ENCODE results near the gene IL1RAPL1. TPM values are rescaled to one million over a fixed set of nuclear protein-coding genes. Genes with fewer than 3 reads are reported as not detected.
A peak's percentile ranks its signal among the peaks of the same experiment; 100 is the strongest.

The IL1RAPL1 gene
- total and polyA plus RNA-seq, 8 donors, result 0.60 to 1.4 (median 0.95) TPM; not detected in 2

DNA sequence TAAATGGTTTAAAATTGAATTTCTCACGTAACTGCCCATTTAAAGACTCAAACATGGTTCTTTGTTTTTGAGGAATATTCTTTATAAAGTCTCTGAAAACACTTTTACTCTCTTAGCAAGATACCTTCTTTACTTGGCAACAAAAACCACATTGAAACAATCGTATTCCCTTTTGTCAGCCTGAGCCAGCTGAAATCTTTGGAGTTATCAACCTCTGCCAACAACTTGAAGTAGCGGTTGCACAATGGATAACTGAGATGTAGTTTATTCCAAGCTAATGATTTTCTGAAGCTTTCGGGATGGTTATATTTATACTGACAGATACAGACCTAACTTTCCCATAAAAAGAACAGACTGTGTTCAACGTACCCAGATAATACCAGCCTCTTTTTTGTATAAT, 561.3 kb downstream of the IL1RAPL1 start:
- no peak overlapping the region for H3K27ac ChIP-seq
- no peaks in the 10 kb centered on the region for H3K4me1 ChIP-seq
- ATAC-seq (no peak), DNase-seq (peak in 1 of 4 donors; percentile 1)
- H3K4me3 ChIP-seq, result no peak overlapping the region
- TF ChIP-seq, protein P1, sequence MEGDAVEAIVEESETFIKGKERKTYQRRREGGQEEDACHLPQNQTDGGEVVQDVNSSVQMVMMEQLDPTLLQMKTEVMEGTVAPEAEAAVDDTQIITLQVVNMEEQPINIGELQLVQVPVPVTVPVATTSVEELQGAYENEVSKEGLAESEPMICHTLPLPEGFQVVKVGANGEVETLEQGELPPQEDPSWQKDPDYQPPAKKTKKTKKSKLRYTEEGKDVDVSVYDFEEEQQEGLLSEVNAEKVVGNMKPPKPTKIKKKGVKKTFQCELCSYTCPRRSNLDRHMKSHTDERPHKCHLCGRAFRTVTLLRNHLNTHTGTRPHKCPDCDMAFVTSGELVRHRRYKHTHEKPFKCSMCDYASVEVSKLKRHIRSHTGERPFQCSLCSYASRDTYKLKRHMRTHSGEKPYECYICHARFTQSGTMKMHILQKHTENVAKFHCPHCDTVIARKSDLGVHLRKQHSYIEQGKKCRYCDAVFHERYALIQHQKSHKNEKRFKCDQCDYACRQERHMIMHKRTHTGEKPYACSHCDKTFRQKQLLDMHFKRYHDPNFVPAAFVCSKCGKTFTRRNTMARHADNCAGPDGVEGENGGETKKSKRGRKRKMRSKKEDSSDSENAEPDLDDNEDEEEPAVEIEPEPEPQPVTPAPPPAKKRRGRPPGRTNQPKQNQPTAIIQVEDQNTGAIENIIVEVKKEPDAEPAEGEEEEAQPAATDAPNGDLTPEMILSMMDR (IDR thresholded peaks at IDR 0.05), result no peak
- no peaks in the 10 kb centered on the region for H3K9me3 ChIP-seq
- H3K27me3 ChIP-seq, result no peaks in the 10 kb centered on the region
- intact Hi-C loops (cut with DNase I), result no loop called here
- H3K36me3 ChIP-seq, result no peaks in the 10 kb centered on the region

DNA sequence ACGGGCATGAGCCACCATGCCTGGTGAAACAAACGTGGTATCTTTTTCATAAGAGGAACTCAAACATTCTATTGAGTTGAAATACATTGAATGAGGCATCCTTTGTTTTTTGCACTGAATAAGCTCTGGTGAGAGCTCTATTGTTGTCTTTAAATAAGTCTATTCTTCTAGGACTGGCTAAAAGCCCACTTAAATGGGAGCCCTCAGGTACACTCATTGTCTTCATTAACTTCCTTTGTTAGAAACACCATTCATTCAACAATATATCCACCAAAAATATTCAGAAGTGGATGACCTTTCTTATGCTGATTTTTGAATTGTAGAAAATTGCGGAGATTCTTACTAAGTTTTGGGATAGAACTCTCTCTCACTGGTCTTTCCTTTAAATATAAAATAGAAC, 568.0 kb downstream of the IL1RAPL1 start:
- H3K4me3 ChIP-seq, result no peak overlapping the region
- no peaks in the 10 kb centered on the region for H3K27me3 ChIP-seq
- no peaks in the 10 kb centered on the region for H3K4me1 ChIP-seq
- ATAC-seq, result no peak
- H3K36me3 ChIP-seq, result no peaks in the 10 kb centered on the region
- intact Hi-C loops (cut with DNase I), result no loop called here
- H3K27ac ChIP-seq, result no peak overlapping the region
- H3K9me3 ChIP-seq, result no peaks in the 10 kb centered on the region
- TF ChIP-seq, protein P1 (IDR thresholded peaks at IDR 0.05), result no peak
- DNase-seq, result no peak

DNA sequence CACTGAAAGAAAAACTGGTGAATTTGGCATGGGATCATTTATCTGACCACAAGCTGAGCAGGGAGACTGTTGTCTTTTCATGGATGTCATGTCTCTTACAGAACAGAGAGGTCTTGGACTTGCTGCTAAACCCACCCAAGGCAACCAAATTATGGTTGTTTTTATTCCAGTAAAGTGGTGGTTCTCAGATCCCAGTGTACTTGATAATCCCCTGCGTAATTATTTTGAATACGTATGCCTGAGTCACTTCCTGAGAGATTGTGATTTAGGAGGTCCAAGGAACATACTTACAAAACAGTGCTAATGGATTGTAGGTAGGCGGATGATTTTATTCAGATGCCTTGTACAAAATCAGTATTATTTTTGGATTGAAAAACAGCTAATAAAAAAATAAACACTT, 585.6 kb downstream of the IL1RAPL1 start:
- H3K27me3 ChIP-seq, result no peaks in the 10 kb centered on the region
- no peak for DNase-seq
- H3K4me3 ChIP-seq, result no peak overlapping the region
- intact Hi-C loops (cut with DNase I), result no loop called here
- no peak for ATAC-seq
- TF ChIP-seq, protein P1 (IDR thresholded peaks at IDR 0.05), result no peak
- H3K36me3 ChIP-seq, result no peaks in the 10 kb centered on the region
- no peaks in the 10 kb centered on the region for H3K9me3 ChIP-seq
- no peaks in the 10 kb centered on the region for H3K4me1 ChIP-seq
- no peak overlapping the region for H3K27ac ChIP-seq

DNA sequence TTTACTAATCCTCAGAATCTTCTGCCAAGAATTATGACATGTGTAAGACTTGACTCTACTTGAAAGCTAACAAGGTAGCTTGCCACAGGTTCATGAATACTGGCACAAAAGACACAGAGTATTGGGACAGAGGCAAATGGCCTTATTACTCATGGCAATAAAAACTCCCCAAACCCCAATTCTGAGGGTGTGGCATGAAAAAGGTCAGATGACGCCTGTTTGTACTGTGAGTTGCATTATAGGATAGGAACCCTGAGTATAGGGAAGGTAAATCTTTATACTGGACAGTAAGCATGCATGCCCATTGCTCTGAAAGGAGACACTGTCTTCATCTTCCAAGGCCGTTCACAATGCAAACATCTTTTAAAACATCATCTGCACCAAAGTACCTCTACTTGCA, 600.0 kb downstream of the IL1RAPL1 start:
- ATAC-seq (no peak), DNase-seq (no peak)
- Histone ChIP-seq H3K27me3 (no peaks in the 10 kb centered on the region), H3K9me3 (no peaks in the 10 kb centered on the region), H3K4me1 (no peaks in the 10 kb centered on the region), H3K4me3 (no peak overlapping the region), H3K36me3 (no peaks in the 10 kb centered on the region), H3K27ac (no peak overlapping the region)
- intact Hi-C loops (cut with DNase I), result no loop called here
- TF ChIP-seq, protein P1 (IDR thresholded peaks at IDR 0.05), result no peak

DNA sequence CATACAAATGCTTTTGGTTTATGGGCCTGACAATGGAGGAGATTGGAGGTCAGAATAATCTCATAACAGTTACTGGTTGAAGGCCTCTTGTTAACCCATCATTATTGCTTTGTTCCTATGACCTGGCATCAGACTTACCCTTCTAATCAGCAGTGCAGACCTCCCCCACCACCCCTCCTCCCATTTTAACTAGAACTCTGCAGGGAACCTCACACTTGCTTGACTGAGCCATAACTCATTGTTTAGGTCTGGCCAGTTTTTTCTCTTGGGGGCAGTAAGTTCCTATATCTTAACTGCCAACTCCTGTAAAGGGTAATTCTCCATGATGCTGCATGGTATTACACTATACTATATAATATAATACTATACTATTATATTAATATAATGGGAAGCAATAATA, 609.3 kb downstream of the IL1RAPL1 start:
- H3K27me3 ChIP-seq, result no peaks in the 10 kb centered on the region
- intact Hi-C loops (cut with DNase I), result no loop called here
- H3K9me3 ChIP-seq, result no peaks in the 10 kb centered on the region
- no peaks in the 10 kb centered on the region for H3K4me1 ChIP-seq
- no peak for ATAC-seq
- no peak overlapping the region for H3K27ac ChIP-seq
- DNase-seq, result no peak
- TF ChIP-seq, protein P1 (IDR thresholded peaks at IDR 0.05), result no peak
- no peak overlapping the region for H3K4me3 ChIP-seq
- H3K36me3 ChIP-seq, result no peaks in the 10 kb centered on the region
